ENCODE measurements around the gene AP4S1. TPM values are rescaled to one million over a fixed set of nuclear protein-coding genes. Genes with fewer than 3 reads are reported as not detected.

The AP4S1 gene
- total RNA-seq, 1 donor from 2014 or later: 6.7 TPM

Small RNA genes lying within 50 kb of the gene (microRNA-seq; reads per million reads assigned to microRNA genes)
- 9.1 reads per million, percentile 24 among the genes with 10 or more reads in this experiment for gene MIR624

Other genes starting within 250 kb of the AP4S1 start
- 0.51 TPM for gene COCH, start 151.1 kb upstream of the AP4S1 start, total RNA-seq
- 45.1 TPM for gene STRN3, start 730 bp downstream of the AP4S1 start, total RNA-seq
- gene HECTD1, start 182.1 kb downstream of the AP4S1 start, total RNA-seq: 145 TPM

Data from Right ventricle myocardium superior (tissue), 1 donor.